Activated CD8-positive, alpha-beta T cell treated with anti-CD3 and anti-CD28 coated beads, Interleukin-2, amount 10 ng/mL, durations not matched to agents 7 days and 5 days (primary cell): ENCODE data around the gene ADRA2A. TPM values are rescaled to one million over a fixed set of nuclear protein-coding genes. Genes with fewer than 3 reads are reported as not detected.
A peak's percentile ranks its signal among the peaks of the same experiment; 100 is the strongest.

Source experiments
- ATAC-seq: fragments of 150-1000 bp; cut with Tn5 transposase; one replicate; pipeline ENCODE4 v1.10.0; 2021; ENCODE audit warnings: moderate library complexity
- CTCF ChIA-PET: fragments of 350-600 bp; sonication (Branson Sonifier 250); formaldehyde crosslinking; loops from one replicate; lab custom pipeline; 2021; ENCODE audit warnings: antibody characterized with exemption; lab: Charles Lee
- POLR2A ChIA-PET: fragments of 350-600 bp; sonication (Branson Sonifier 250); formaldehyde crosslinking; loops from one replicate; lab custom pipeline; 2021; ENCODE audit warnings: antibody characterized with exemption; lab: Charles Lee
- DNase-seq: peaks from one replicate; pipeline ENCODE4 v3.0.0-alpha.2; 2020
- H3K27ac Mint-ChIP-seq: one replicate; pipeline ENCODE4 v1.8.0; 2021; ENCODE audit warnings: mild to moderate bottlenecking, mixed read lengths
- H3K27me3 Mint-ChIP-seq: one replicate; pipeline ENCODE4 v1.8.0; 2021; ENCODE audit warnings: low read depth, mixed read lengths
- H3K36me3 Mint-ChIP-seq: one replicate; pipeline ENCODE4 v1.8.0; 2021; ENCODE audit warnings: low read depth, mixed read lengths
- H3K4me1 Mint-ChIP-seq: one replicate; pipeline ENCODE4 v1.8.0; 2021; ENCODE audit warnings: low read depth, mixed read lengths
- H3K4me3 Mint-ChIP-seq: one replicate; pipeline ENCODE4 v1.8.0; 2021; ENCODE audit warnings: mild to moderate bottlenecking, mixed read lengths
- H3K9me3 Mint-ChIP-seq: one replicate; pipeline ENCODE4 v1.8.0; 2022; ENCODE audit warnings: mixed read lengths; ENCODE audit not compliant: insufficient read depth
- total RNA-seq, 2 experiments: library from RNA; stranded (reverse); gene quantifications; one replicate each; pipeline ENCODE4 v1.2.3, GENCODE V29; 2021

Gene ADRA2A
- total RNA-seq, 2 experiments from 2014 or later, result not detected

DNA sequence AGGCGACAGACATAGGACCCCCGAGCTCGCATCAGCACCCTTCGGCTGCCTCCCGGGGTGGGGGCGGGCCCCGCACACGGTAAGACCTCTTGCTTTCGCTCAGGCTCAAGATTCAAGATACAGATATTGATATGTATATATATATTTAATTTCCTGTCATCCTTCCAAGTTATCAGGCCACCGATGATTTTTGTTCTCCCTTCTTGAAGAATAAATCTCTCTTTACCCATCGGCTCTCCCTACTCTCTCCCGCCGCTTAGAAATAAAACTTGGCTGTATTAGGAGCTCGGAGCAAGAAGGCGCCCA lies 603 bp downstream of the ADRA2A start:
- H3K9me3 Mint-ChIP-seq, result no peaks in the 10 kb centered on the region
- CTCF ChIA-PET, result interaction anchor here (0.9 to 2.3 kb wide), 8 partner anchors 13 to 1059 kb away, joined by 3 to 8 read pairs (median 4); no protein-coding TSS in a partner anchor

DNA sequence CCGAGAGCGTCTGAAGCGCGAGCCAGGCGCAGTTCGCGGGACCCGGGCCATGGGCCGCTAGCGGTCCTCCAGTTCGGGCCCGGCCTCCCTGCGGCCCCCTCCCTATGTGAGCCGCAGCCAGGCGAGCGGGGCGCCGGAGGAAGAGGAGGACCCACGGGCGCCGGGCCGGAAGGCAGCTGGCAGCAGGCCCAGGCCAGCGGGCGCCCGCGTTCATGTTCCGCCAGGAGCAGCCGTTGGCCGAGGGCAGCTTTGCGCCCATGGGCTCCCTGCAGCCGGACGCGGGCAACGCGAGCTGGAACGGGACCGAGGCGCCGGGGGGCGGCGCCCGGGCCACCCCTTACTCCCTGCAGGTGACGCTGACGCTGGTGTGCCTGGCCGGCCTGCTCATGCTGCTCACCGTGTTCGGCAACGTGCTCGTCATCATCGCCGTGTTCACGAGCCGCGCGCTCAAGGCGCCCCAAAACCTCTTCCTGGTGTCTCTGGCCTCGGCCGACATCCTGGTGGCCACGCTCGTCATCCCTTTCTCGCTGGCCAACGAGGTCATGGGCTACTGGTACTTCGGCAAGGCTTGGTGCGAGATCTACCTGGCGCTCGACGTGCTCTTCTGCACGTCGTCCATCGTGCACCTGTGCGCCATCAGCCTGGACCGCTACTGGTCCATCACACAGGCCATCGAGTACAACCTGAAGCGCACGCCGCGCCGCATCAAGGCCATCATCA lies 1.1 kb downstream of the ADRA2A start:
- H3K27me3 Mint-ChIP-seq, result peaks cover 63% of the 10 kb centered on the region
- H3K27ac Mint-ChIP-seq, result no peak overlapping the region
- H3K9me3 Mint-ChIP-seq, result no peaks in the 10 kb centered on the region
- peak; percentile 25 for ATAC-seq
- peaks cover 12% of the 10 kb centered on the region for H3K4me1 Mint-ChIP-seq
- H3K4me3 Mint-ChIP-seq, result peak overlapping the region; percentile 54
- DNase-seq, result no peak
- ChIA-PET POLR2A (no interaction called here), CTCF (interaction anchor here (2.3 kb wide), 1 partner anchor 129 kb away, joined by 8 read pairs; no protein-coding TSS in a partner anchor)
- H3K36me3 Mint-ChIP-seq, result peaks cover 2% of the 10 kb centered on the region

More for the DNA sequence above, 603 bp downstream of the ADRA2A start:
- POLR2A ChIA-PET, result no interaction called here
- Mint-ChIP-seq H3K27me3 (peaks cover 65% of the 10 kb centered on the region), H3K36me3 (peaks cover 2% of the 10 kb centered on the region), H3K4me3 (peak overlapping the region; percentile 54), H3K4me1 (peaks cover 12% of the 10 kb centered on the region), H3K27ac (no peak overlapping the region)
- DNase-seq (no peak), ATAC-seq (no peak)

DNA sequence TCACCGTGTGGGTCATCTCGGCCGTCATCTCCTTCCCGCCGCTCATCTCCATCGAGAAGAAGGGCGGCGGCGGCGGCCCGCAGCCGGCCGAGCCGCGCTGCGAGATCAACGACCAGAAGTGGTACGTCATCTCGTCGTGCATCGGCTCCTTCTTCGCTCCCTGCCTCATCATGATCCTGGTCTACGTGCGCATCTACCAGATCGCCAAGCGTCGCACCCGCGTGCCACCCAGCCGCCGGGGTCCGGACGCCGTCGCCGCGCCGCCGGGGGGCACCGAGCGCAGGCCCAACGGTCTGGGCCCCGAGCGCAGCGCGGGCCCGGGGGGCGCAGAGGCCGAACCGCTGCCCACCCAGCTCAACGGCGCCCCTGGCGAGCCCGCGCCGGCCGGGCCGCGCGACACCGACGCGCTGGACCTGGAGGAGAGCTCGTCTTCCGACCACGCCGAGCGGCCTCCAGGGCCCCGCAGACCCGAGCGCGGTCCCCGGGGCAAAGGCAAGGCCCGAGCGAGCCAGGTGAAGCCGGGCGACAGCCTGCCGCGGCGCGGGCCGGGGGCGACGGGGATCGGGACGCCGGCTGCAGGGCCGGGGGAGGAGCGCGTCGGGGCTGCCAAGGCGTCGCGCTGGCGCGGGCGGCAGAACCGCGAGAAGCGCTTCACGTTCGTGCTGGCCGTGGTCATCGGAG lies 1.8 kb downstream of the ADRA2A start:
- CTCF ChIA-PET, result no interaction called here
- Mint-ChIP-seq H3K27ac (peak overlapping the region; percentile 9), H3K27me3 (peaks cover 57% of the 10 kb centered on the region), H3K4me3 (no peak overlapping the region), H3K9me3 (no peaks in the 10 kb centered on the region), H3K4me1 (peaks cover 12% of the 10 kb centered on the region), H3K36me3 (peaks cover 2% of the 10 kb centered on the region)
- ATAC-seq (no peak), DNase-seq (no peak)
- POLR2A ChIA-PET, result no interaction called here

DNA sequence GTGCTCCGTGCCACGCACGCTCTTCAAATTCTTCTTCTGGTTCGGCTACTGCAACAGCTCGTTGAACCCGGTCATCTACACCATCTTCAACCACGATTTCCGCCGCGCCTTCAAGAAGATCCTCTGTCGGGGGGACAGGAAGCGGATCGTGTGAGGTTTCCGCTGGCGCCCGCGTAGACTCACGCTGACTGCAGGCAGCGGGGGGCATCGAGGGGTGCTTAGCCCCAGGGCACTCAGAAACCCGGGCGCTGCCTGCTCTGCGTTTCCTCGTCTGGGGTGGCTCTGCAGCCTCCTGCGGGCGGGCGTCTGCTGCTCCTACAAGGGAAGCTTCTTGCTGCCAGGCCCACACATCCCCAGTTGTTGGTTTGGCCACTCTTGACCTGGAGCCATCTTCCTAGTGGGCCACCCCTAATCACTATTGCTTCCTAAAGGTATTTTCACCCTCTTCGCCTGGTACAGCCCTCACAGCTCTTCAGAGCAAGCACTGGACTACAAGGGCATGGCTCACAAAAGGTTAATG lies 2.5 kb downstream of the ADRA2A start:
- ChIA-PET CTCF (no interaction called here), POLR2A (no interaction called here)
- ATAC-seq, result no peak
- DNase-seq, result peak; percentile 19
- Mint-ChIP-seq H3K9me3 (no peaks in the 10 kb centered on the region), H3K36me3 (peaks cover 2% of the 10 kb centered on the region), H3K27me3 (peaks cover 52% of the 10 kb centered on the region), H3K27ac (peak overlapping the region; percentile 9), H3K4me3 (peak overlapping the region; percentile 1), H3K4me1 (peaks cover 12% of the 10 kb centered on the region)

DNA sequence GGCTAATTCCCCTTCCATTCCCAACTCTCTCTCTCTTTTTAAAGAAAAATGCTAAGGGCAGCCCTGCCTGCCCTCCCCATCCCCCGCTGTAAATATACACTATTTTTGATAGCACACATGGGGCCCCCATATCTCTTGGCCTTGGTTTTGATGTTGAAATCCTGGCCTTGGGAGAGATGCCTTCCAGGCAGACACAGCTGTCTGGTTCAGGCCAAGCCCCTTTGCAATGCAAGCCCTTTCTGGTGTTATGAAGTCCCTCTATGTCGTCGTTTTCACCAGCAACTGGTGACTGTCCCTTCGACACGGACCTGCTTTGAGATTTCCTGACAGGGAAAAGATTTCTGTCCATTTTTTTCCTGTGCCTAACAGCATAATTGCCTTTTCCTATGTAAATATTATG lies 3.0 kb downstream of the ADRA2A start:
- ChIA-PET POLR2A (no interaction called here), CTCF (no interaction called here)
- Mint-ChIP-seq H3K4me3 (no peak overlapping the region), H3K36me3 (peaks cover 2% of the 10 kb centered on the region), H3K9me3 (no peaks in the 10 kb centered on the region), H3K4me1 (peaks cover 12% of the 10 kb centered on the region), H3K27me3 (peaks cover 47% of the 10 kb centered on the region), H3K27ac (no peak overlapping the region)
- ATAC-seq (no peak), DNase-seq (no peak)

DNA sequence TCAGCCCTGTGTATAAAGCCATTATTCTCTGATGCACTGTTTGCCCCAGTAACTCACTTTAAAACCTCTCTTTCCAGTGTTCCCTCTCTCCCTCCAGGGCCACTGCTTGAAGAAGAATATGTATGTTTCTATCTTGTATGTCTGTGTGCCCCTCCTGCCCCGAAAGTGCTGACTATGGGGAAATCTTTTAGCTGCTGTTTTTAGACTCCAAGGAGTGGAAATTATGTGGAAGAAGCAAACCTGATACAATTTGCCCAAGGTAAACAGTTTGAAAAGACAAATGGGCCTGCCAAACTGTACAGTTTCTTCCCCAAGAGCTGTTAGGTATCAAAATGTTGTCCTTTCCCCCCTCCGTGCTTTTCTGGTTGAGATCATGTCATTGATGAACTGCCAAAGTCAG lies 3.4 kb downstream of the ADRA2A start:
- no peak overlapping the region for H3K4me3 Mint-ChIP-seq
- H3K36me3 Mint-ChIP-seq, result peaks cover 2% of the 10 kb centered on the region
- CTCF ChIA-PET, result interaction anchor here (1.1 kb wide), 1 partner anchor 14 kb away, joined by 3 read pairs; no protein-coding TSS in a partner anchor
- ATAC-seq, result no peak
- H3K27me3 Mint-ChIP-seq, result peaks cover 42% of the 10 kb centered on the region
- no peak overlapping the region for H3K27ac Mint-ChIP-seq
- DNase-seq, result peak; percentile 12
- POLR2A ChIA-PET, result no interaction called here
- no peaks in the 10 kb centered on the region for H3K9me3 Mint-ChIP-seq
- H3K4me1 Mint-ChIP-seq, result peaks cover 10% of the 10 kb centered on the region

DNA sequence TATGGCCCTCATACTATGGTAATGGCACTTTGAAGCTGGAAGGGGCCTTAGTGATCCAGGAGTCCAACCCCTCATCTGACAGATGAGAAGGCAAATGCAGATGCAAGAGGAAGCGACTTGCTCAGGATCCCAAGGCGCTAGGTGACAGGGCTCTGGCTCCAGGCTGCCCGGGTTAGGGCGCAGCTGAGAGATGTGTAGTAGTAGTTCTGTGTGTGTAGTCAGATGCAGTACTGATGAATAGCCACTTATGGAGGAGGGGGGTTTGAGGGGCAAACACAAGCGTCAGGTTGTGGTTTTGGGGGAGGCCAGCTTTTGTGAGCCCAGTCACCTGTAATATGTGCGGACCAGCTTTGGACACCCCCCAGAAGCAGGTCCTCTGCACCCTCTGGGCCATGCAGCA lies 4.8 kb downstream of the ADRA2A start:
- H3K27ac Mint-ChIP-seq, result no peak overlapping the region
- H3K27me3 Mint-ChIP-seq, result peaks cover 32% of the 10 kb centered on the region
- H3K4me3 Mint-ChIP-seq, result no peak overlapping the region
- ATAC-seq (no peak), DNase-seq (no peak)
- POLR2A ChIA-PET, result no interaction called here
- no peaks in the 10 kb centered on the region for H3K9me3 Mint-ChIP-seq
- CTCF ChIA-PET, result no interaction called here
- peaks cover 2% of the 10 kb centered on the region for H3K36me3 Mint-ChIP-seq
- H3K4me1 Mint-ChIP-seq, result peaks cover 11% of the 10 kb centered on the region

DNA sequence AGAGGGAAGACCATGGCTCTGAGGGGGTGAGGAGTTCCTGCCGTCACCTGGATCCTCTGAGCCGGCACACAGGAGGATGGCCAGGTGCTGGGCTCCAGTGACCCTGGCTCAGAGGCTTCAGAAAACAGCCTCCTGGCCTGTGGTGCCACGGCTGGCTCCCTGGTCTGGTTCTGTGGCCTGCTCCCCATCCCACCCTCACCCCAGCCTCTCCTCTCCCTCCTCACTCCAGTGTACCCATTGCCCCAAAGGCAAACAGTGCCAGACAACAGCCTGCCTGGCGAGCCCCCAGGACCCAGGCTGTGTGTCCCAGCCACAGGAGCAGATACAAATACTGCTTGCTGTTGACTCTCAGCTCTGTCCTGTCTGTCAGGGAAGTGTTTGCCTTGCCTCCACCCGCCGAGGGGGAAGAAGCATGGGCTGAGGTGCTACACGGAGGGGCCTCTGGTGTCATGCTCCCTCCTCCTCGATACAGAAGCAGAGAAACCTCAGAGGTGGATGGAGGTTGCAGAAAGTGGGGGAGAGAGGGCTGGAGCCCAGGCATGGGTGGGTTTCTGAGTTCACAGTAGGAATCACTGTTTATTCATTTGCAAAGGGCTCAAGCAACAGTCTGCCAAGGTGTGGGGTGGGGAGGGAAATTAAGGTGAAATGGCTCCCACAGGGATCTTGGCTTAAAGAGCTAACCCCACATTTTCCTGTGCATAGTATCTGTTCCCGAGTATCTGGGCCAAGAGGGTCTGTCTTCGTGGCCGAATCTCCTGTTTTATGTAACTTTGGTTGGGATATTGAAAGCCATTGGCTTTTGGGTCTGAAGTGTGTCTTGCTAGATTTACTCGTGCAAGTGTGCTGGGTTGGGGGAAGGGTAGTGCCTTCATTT lies 5.5 kb downstream of the ADRA2A start:
- no peak overlapping the region for H3K27ac Mint-ChIP-seq
- no peak overlapping the region for H3K4me3 Mint-ChIP-seq
- POLR2A ChIA-PET, result no interaction called here
- CTCF ChIA-PET, result interaction anchor here (0.8 kb wide), 1 partner anchor 1240 kb away, joined by 3 read pairs; no protein-coding TSS in a partner anchor
- no peak for ATAC-seq
- peaks cover 11% of the 10 kb centered on the region for H3K4me1 Mint-ChIP-seq
- H3K36me3 Mint-ChIP-seq, result peaks cover 2% of the 10 kb centered on the region
- H3K27me3 Mint-ChIP-seq, result peaks cover 32% of the 10 kb centered on the region
- no peaks in the 10 kb centered on the region for H3K9me3 Mint-ChIP-seq
- no peak for DNase-seq

DNA sequence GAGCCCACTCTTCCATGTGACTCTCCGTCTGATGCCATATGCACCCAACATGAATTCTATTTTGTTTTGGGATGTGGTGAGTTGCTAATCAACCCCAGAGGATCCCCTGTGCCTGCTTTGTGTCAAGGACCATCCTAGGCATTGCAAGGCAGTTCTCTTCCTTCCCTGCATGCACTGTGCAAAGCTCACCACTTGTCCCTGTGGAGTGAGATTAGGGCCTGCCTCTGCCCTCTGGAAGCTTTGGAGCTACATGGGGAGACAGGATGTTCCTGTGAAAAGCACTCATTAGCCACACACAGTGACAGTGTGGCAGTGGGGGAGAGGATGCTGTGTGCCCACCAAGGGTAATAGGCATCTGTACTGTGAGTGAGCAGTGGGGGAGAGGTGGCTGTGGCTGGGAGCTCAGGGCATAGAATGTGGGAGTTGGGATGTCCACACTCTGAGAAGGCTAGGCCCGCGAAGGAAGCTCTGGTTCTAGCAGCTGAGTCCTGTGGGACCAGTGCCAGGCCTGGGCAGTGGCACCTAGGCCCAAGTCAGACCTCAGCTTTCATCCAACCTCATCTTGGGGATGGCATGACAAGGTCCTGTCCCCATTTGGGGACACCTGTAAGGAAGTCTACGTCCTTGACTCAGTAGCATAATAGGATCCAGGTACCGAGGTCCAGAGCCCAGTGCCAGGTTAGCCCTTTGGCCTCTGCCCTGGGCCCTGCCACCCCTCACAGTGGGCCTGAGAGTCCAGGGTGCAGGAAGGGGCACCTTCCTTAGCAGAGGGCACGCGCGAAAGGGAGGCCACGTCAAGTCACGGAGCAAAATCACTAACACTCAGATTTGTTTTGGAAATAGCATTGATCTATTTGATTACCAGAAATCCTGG lies 6.6 kb downstream of the ADRA2A start:
- Mint-ChIP-seq H3K4me3 (no peak overlapping the region), H3K27ac (no peak overlapping the region), H3K36me3 (peaks cover 2% of the 10 kb centered on the region), H3K4me1 (peaks cover 6% of the 10 kb centered on the region), H3K9me3 (no peaks in the 10 kb centered on the region), H3K27me3 (peaks cover 23% of the 10 kb centered on the region)
- ChIA-PET POLR2A (no interaction called here), CTCF (no interaction called here)
- ATAC-seq (no peak), DNase-seq (no peak)

DNA sequence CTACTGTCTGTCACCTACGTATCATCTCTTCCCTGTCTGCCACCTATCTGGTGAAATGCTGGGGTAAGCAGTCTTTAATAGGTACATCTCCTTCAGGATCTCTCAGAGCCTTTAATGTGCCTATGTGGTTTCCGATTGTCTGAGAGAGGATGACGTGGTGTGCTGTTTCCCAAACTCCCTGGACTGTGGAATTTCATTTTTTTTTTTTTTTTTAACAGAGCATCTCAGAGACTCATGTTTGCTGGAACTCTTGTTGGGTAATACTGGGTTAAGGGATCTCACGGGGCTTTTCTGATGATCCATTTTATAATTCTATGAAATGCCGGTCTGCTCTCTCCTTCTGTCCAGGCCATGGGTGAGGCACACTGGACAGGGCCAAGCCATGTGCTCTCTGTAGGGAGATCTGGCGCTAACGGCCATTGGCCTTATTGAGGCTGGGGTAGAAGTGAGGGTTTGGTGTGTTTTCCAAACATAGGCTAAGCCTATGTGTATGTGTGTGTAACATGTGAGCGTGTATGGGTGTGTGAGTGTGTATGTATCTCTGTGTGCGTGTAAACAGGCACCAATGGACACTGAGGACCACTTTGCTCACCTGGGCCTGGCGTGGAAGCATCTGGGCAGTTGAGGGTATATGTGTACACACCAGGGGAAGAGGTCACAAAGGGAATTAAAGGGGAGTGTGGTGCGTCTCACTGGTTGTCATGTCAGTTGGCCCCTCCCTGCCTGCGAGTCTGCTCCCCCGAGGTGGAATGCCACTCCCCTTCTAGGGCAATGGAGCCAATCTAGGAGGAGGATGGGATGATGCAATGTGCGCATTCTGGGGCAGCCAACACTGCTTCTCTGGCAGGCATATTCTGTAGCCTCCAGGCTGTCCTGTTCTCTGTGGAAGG lies 7.8 kb downstream of the ADRA2A start:
- POLR2A ChIA-PET, result no interaction called here
- no peak overlapping the region for H3K27ac Mint-ChIP-seq

More for the DNA sequence above, 7.8 kb downstream of the ADRA2A start:
- no peak for DNase-seq
- Mint-ChIP-seq H3K4me1 (peaks cover 3% of the 10 kb centered on the region), H3K4me3 (no peak overlapping the region), H3K36me3 (no peaks in the 10 kb centered on the region), H3K27me3 (peaks cover 19% of the 10 kb centered on the region), H3K9me3 (no peaks in the 10 kb centered on the region)
- no peak for ATAC-seq
- CTCF ChIA-PET, result no interaction called here
